NCI-H2227 (cell line): ENCODE data around the gene IKZF4.
"Not testable (repeated sequence)": the region's sequence is repeated elsewhere in the genome, so short reads cannot be mapped to it uniquely, and the experiment has no call there.

Source experiments
- DNase-seq: peaks from one replicate; lab custom pipeline; 2025; ENCODE audit not compliant: unreplicated experiment; lab: John Stamatoyannopoulos, UW

The IKZF4 gene

GRCh38 chr12:56020423-56021184 is at the start of gene IKZF4:
TSS of gene IKZF4 (plus strand) at chr12:56021043. CDS start at chr12:56021494, 451 bp downstream.
- DNase-seq: peak; percentile 61

- no peak for DNase-seq
Measured at GRCh38 chr12:55972042-55972441, 48.8 kb upstream of the IKZF4 start.

GRCh38 chr12:55972456-55972855 is 48.4 kb upstream of the IKZF4 start:
- no peak for DNase-seq

DNA sequence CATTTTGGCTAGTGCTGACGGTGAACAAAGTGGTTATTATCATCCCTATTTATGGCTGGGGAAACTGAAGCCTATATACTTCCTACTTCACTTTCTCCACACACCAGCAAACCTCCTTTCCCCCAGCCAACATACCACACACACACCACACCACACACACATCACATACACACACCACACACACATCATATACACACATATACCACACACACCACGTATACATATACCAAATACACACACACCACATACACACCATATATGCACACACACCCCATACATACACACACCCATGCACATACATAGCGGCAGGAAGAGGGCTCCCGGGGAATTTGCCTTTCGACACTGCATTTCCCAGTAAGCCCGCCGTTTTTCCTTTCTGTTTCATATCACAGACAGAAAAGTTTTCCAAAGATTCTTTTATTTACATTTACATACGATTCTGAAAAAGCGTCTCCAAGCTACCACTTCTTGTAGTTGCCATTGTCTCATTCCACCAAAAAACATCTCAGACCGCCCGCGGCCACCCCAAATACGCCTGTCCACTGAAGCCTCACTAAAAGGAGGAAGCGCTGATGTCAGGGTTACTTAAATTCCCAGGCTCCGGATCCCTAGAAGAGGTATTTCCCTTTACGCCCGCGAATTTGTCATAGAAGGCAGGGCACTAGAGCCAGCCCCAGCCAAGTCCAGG is 47.8 kb upstream of the IKZF4 start:
- no peak for DNase-seq

- peak; percentile 98 for DNase-seq
Measured at GRCh38 chr12:55973599-55974307, 47.1 kb upstream of the IKZF4 start, which contains the start of gene RAB5B. TSS of gene RAB5B (plus strand) at chr12:55974078. CDS start at chr12:55986961, 12,883 bp downstream.

DNA sequence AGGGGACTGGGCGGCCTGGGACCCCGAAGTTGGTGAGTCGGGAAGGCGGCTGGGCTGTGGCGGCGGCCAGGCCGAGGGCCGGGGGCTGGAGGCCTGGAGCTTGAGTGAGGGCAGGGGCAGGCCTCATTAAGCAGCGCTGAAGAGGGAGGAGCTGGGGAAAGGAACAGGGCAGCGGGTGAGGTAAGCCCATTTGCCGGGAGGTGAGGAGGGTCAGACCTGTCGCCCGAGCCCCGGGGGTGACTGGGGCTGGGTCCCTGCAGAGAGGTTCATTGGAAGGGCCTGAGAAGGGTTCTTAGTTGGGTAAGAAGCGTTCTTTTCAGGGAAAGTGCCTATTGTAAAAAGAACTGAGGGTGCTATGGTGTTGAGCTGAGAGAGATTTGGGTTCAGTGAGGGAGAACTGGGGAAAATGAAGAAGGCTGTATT is 46.5 kb upstream of the IKZF4 start:
- peak; percentile 30 for DNase-seq

DNA sequence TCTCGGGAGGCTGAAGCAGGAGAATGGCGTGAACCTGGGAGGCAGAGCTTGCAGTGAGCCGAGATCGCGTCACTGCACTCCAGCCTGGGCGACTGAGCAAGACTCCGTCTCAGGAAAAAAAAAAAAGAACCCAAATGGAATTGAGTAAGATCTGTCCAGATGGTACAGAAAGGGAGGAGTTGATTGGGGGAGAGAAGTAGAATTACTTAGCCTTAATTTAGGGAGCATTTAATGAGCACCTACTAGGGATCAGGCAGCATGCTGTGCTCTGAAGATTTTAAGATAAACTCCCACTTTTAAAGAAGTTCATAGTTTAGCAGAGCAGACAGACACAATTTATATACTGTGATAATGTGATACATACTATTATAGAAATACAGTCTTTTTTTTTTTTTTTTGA is 42.5 kb upstream of the IKZF4 start:
- no peak for DNase-seq

DNA sequence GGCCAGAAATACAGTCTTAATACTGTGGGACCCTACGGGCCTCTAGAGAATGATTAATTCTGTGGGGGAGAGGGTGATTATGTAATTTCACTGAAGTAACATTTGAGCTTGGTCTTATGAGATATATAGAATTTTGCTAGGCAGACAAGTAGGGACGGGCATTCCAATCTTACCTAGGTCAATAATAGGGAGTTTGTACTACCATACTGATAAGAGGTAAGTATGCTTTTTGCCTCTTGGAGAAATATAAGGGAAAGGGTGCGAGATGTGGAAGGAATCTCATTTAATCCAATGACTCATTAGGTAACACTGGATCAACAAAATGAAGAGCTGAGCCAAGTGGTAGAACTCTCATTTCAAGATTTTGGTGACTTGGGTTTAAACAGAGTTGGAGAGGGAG is 41.8 kb upstream of the IKZF4 start:
- no peak for DNase-seq

- not testable (repeated sequence) for DNase-seq
Measured at GRCh38 chr12:55981882-55982281, 39.0 kb upstream of the IKZF4 start.

GRCh38 chr12:55982319-55982936 is 38.4 kb upstream of the IKZF4 start:
- no peak for DNase-seq

DNA sequence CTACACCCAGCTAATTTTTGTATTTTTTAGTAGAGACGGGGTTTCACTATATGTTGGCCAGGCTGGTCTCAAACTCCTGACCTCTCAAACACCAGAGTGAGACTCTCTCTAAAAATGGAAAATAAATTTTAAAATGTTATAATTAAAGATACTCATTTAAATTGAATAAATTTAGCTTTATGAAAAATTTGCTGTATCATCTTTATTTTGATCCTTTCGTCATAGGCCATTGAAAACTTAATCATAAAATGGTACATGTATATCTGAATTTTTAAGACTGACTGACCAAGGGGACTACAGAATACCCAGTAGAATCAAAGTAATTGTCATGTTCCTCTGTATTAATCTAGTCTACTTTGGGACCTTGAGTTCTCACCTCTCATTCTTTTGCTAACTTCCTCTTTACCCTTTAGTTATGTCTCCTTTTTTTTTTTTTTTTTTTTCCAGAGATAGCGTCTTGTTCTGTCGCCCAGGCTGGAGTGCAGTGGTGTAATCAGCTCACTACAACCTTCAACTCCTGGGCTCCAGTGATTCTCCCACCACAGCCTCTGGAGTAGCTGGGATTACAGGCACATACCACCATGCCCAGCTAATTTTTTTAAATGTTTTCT is 37.5 kb upstream of the IKZF4 start:
- no peak for DNase-seq

GRCh38 chr12:55984861-55985260 is 36.0 kb upstream of the IKZF4 start:
- no peak for DNase-seq

GRCh38 chr12:55985341-55985740 is 35.5 kb upstream of the IKZF4 start:
- DNase-seq: no peak

GRCh38 chr12:55985976-55986375 is 34.9 kb upstream of the IKZF4 start:
- DNase-seq: not testable (repeated sequence)

DNA sequence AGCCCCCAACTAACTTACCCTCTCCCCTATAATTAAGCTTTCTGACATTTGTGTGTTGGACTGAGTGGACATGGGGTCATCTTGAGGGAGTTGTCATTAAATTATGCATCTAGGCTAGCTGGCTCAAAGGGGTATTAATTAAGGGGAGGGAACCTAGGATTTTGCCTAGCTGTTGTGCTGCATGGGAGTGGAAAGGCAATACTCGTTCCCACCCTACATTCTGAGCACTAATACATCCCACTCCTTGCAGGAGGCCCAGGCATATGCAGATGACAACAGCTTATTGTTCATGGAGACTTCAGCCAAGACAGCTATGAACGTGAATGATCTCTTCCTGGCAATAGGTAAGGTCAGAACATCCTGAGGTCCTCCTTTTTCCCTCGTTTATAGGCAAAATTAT is 29.7 kb upstream of the IKZF4 start:
- no peak for DNase-seq

GRCh38 chr12:55993230-55993853 is 27.5 kb upstream of the IKZF4 start:
- DNase-seq: no peak

DNA sequence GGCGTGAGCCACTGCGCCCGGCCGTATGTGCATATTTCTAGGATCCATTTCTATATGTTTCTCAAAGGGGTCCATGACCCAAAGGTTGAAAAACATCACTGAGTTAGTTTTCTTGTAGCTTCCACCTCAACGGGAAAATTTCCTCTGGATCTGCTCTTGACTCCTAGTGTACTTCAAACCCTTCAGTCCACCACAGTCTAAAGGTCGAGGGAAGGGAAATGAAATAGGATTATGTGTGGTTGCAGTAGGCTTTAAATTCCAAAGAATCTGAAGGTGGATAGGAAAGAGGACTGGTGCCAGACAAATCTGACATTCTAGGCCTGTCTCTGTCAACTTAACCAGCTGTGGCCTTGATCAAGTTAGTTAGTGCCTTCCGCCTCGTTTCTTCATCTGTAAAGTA is 25.5 kb upstream of the IKZF4 start:
- no peak for DNase-seq

DNA sequence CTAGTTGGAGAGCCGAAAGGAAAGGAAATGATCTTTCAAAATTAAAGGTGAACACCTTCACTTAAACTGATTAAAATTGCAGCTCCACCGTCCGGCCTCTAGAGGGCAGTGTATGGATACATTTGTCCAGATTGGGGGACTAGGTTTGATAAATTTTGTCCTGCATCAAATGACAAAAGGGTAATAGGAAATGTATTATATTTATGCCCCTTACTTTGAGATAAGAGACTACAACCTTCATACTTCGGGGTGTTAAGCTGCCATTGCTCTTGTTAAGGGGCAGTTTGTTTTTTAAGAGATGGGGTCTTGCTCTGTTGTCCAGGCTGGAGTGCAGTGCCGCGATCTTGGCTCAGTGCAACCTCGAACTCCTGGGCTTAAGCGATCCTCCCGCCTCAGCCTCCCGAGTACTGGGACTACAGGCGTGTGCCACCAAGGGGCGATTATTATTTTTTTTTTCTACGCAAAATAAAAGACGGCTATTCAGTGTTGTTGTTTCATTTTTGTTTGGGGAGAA is 24.6 kb upstream of the IKZF4 start:
- peak; percentile 64 for DNase-seq

- peak; percentile 89 for DNase-seq
Measured at GRCh38 chr12:55996715-55997534, 23.9 kb upstream of the IKZF4 start, which contains the start of gene SUOX. TSS of gene SUOX (plus strand) at chr12:55997276. CDS start at chr12:56002222, 4,946 bp downstream.
